ENCODE results near the gene BCL2L12.

- TF ChIP-seq EZH2 (conservative IDR thresholded peaks at IDR 0.05; ENCODE audit: low read depth, low read length): no peak
- no peak for TF ChIP-seq CREM (IDR thresholded peaks at IDR 0.05)
- TF ChIP-seq CREM (CRISPR knock-in tag; IDR thresholded peaks at IDR 0.05): no peak
- no peak for TF ChIP-seq POLR2A (IDR thresholded peaks at IDR 0.05; ENCODE audit: insufficient read depth in 1 of 2, low read depth in 2 of 2, low read length in 2 of 2)
- TF ChIP-seq ZNF407 (CRISPR knock-in tag; IDR thresholded peaks at IDR 0.05; ENCODE audit: not compliant biosample characterization): no peak
- TF ChIP-seq RBM22 (optimal IDR thresholded peaks at IDR 0.05; ENCODE audit: low read length): no peak
- no peak for TF ChIP-seq RFX5 (IDR thresholded peaks at IDR 0.05; ENCODE audit: low read depth, low read length)
- TF ChIP-seq ZNF777 (CRISPR knock-in tag; IDR thresholded peaks at IDR 0.05): no peak
- no peak for TF ChIP-seq ATRX (CRISPR knock-in tag; IDR thresholded peaks at IDR 0.05; ENCODE audit: borderline replicate concordance)
- TF ChIP-seq ZNF12 (CRISPR knock-in tag; IDR thresholded peaks at IDR 0.05): no peak
- TF ChIP-seq ATF7 (IDR thresholded peaks at IDR 0.05): no peak
- TF ChIP-seq ATF7 (CRISPR knock-in tag; IDR thresholded peaks at IDR 0.05): no peak
- TF ChIP-seq ZBTB7A (CRISPR knock-in tag; IDR thresholded peaks at IDR 0.05): no peak
- TF ChIP-seq UBTF (CRISPR knock-in tag; IDR thresholded peaks at IDR 0.05): no peak
Measured at GRCh38 chr19:49651029-49651819, 14.5 kb upstream of the BCL2L12 start.

Measured in HepG2 (cell line).